ENCODE measurements around the gene RPS15. TPM values are rescaled to one million over a fixed set of nuclear protein-coding genes. Genes with fewer than 3 reads are reported as not detected.

The RPS15 gene
- total and polyA plus RNA-seq, 8 donors = 596 to 1,709 (median 905) TPM

DNA sequence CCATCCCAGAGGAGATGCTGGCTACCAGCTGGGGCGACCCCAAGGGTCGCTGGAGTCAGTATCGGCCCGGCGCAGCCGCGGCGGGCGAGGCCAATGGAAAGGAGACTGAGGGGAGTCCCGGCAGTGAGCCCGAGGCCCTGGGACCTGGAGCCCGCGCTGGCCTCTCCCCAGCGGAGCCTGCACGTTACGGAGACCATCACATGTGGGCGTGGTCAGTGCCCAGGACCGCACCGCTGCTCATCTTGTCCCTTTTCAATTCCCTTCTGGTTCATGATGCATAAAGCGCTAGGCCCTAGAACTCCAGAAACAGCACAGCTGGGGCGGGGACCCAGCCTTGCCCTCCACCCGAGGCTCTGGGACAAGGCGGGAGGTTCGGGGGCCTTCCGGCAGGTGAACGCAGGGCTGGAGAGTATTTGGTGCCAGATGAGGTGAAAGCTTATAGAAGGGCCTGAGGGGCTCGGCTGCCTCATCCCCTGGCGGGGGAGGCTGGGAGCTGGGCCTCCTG is 32.9 kb downstream of the RPS15 start:
- WGBS, 2 donors = 7 to 9% methylated on average over 28 of the region's 28 CpGs
- no peak for FAIRE-seq
- Histone ChIP-seq H3K36me3 (no peaks in the 10 kb centered on the region), H3K4me1 (peaks cover 16 to 35% (median 32%) of the 10 kb centered on the region in 3 donors), H3K27ac (no peak overlapping the region), H3K9me3 (no peaks in the 10 kb centered on the region), H3K27me3 (peaks cover 0 to 30% (median 5%) of the 10 kb centered on the region in 4 donors), H3K4me3 (peak overlapping the region in 2 of 4 donors; percentile 26 to 45)
- intact Hi-C loops (cut with DNase I) = no loop called here
- DNase-seq = peak in 2 of 6 donors; percentile 60 to 80
- ATAC-seq = peak; percentile 11 to 38 (median 21)
- TF ChIP-seq, protein P1, sequence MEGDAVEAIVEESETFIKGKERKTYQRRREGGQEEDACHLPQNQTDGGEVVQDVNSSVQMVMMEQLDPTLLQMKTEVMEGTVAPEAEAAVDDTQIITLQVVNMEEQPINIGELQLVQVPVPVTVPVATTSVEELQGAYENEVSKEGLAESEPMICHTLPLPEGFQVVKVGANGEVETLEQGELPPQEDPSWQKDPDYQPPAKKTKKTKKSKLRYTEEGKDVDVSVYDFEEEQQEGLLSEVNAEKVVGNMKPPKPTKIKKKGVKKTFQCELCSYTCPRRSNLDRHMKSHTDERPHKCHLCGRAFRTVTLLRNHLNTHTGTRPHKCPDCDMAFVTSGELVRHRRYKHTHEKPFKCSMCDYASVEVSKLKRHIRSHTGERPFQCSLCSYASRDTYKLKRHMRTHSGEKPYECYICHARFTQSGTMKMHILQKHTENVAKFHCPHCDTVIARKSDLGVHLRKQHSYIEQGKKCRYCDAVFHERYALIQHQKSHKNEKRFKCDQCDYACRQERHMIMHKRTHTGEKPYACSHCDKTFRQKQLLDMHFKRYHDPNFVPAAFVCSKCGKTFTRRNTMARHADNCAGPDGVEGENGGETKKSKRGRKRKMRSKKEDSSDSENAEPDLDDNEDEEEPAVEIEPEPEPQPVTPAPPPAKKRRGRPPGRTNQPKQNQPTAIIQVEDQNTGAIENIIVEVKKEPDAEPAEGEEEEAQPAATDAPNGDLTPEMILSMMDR (IDR thresholded peaks at IDR 0.05) = no peak

DNA sequence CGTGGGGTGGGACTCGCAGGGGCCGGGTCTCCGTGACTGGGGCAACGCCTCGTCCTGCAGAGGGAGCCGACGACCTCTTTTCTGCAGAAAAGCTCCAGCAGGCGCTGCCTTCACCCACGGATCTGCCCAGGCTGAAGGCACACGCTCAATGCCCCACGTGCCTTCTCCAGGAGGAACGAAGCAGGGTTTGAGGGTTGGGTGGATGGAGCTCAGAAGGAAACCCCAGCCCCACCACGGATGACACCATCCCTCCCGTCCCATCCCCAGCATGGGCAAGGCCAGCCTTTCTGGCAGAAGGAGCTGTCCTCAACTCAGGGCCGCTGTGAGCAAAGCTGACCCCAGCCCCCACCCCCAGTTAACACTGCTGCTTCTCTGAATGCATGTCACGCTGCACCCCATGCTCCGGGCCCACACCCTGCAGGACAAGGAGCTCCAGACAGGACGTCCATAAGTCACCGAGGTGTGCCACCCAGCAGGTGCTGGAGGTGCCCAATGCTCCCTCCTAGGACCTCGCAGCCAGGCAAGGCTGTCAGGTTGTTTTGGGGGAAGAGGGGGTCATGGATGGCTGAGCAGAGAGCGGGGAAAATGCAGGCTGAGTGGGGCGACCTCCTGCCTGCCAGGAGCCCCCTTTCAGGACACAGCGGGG is 33.4 kb downstream of the RPS15 start:
- ATAC-seq (peak in 1 of 4 donors; percentile 4), FAIRE-seq (no peak), DNase-seq (peak in 3 of 6 donors; percentile 33 to 66 (median 57))
- peaks cover 16 to 35% (median 32%) of the 10 kb centered on the region in 3 donors for H3K4me1 ChIP-seq
- TF ChIP-seq, protein P1 (IDR thresholded peaks at IDR 0.05) = no peak
- no peaks in the 10 kb centered on the region for H3K9me3 ChIP-seq
- H3K4me3 ChIP-seq = peak overlapping the region in 1 of 4 donors; percentile 45
- intact Hi-C loops (cut with DNase I) = no loop called here
- no peak overlapping the region for H3K27ac ChIP-seq
- 23 to 24% methylated on average over 24 of the region's 24 CpGs for WGBS, 2 donors
- H3K27me3 ChIP-seq = peaks cover 0 to 30% (median under 1%) of the 10 kb centered on the region in 4 donors
- H3K36me3 ChIP-seq = no peaks in the 10 kb centered on the region

DNA sequence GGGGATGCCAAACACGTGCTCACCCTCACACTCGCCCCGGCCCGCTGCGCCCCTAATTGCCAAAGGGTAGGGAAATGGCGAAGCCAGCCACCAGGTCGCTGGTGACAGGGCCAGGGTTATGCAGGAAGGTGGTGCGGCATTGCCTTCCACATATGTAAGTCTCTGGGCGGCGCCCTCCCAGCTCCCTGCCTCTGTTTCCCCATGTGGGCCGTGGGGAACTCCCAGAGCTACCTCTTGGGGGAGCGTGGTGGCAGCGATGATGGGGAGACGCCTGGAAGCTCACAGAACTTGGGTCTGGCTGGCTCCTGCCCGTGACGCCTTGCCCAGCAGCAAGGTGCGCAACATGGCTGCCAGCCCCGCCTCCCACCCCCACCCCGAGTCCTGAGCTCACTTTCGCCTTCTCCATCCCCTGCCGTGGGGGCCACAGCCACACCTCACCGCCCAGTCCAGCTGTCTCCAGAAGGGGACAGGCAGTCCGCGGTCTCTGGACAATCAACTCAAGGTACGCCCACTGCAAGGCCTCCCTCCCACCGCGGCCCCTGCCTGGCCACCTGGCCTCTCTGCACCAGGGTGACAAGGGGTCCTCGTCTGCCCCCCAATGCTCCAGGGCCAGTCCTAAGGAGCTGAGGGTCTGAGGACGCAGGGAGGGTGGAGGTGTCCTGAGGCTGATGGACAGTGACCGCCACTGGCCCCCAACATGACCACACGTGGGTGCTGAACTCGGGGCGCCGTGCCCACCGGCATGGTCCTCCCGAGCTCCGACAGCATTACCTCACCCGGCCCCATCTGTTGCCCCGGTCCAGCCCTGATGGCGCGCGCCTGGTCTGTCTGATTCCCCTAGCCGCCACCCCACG is 34.3 kb downstream of the RPS15 start:
- DNase-seq (peak in 3 of 6 donors; percentile 15 to 76 (median 30)), ATAC-seq (no peak), FAIRE-seq (no peak)
- WGBS, 2 donors = 35 to 40% methylated on average over 43 to 44 of the region's 44 CpGs
- Histone ChIP-seq H3K4me3 (no peak overlapping the region), H3K27ac (no peak overlapping the region), H3K27me3 (peaks cover 0 to 28% (median 0%) of the 10 kb centered on the region in 4 donors), H3K4me1 (peaks cover 16 to 35% (median 30%) of the 10 kb centered on the region in 3 donors), H3K36me3 (no peaks in the 10 kb centered on the region), H3K9me3 (no peaks in the 10 kb centered on the region)
- TF ChIP-seq, protein P1 (IDR thresholded peaks at IDR 0.05) = no peak
- intact Hi-C loops (cut with DNase I) = no loop called here

DNA sequence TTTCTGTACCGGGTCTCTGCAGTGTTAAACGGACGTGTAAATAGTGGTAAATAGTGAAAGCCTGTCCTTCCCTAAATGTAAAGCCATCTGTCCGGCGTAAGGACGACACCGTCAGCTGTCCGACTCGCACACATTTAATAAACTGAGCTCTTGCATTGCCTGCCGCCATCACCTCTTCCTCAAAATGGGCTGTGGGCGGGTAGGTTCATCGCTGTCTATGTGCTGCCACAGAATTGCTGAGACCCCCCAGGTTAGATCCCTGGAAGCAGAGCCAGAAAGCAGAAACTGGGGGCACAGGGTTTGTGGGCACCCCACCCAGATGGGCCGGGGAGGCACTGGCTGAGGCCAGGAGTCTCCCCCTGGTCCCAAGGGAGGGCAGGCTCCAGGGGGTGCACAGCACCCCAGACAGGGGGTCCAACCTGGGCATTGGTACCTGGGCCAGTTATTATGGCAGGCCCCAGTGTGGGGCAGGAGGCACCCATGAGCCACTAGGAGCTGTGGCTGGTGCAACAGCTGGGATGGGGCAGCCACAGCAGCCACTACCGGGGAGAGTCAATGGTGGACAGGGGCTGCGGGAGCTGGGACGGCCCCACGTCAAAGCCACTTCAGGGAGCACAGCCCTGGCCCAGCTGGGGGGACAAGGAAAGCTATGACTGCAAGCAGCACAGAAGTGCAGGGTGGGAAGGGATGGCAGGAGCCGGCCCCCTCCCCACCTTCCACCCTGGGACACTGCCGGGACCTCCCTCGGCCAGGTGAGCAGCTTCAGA is 35.1 kb downstream of the RPS15 start:
- no peak for FAIRE-seq
- peaks cover 24 to 29% (median 28%) of the 10 kb centered on the region in 3 donors for H3K4me1 ChIP-seq

More for the DNA sequence above, 35.1 kb downstream of the RPS15 start:
- WGBS, 2 donors = 63 to 68% methylated on average over 19 to 20 of the region's 20 CpGs
- H3K36me3 ChIP-seq = no peaks in the 10 kb centered on the region
- TF ChIP-seq, protein P1 (IDR thresholded peaks at IDR 0.05) = no peak
- H3K4me3 ChIP-seq = no peak overlapping the region
- no peak overlapping the region for H3K27ac ChIP-seq
- H3K9me3 ChIP-seq = no peaks in the 10 kb centered on the region
- ATAC-seq (no peak), DNase-seq (peak in 1 of 6 donors; percentile 67)
- intact Hi-C loops (cut with DNase I) = no loop called here
- H3K27me3 ChIP-seq = peaks cover 0 to 25% (median 0%) of the 10 kb centered on the region in 4 donors
